NB4 (cell line): Measurements from ENCODE around the gene C16orf82.

Source experiments
- DNase-seq: peaks from one replicate; pipeline ENCODE4 v3.0.0; 2010; ENCODE audit warnings: low read depth
- H3K4me3 ChIP-seq: one replicate; pipeline ENCODE4 v1.5.1; 2011; ENCODE audit warnings: mild to moderate bottlenecking, low read depth, low read length, moderate library complexity
- MYC ChIP-seq: IDR thresholded peaks from 2 replicates; pipeline ENCODE4 v1.6.1; 2011; ENCODE audit warnings: low read depth, low read length
- POLR2A ChIP-seq: IDR thresholded peaks from 2 replicates; pipeline ENCODE4 v1.6.1; 2011; ENCODE audit warnings: mild to moderate bottlenecking; ENCODE audit not compliant: insufficient read length; ENCODE audit errors: extremely low read depth
- TF ChIP-seq, protein P1 (sequence below): IDR thresholded peaks from one replicate; pipeline ENCODE4 v1.5.1; 2012; ENCODE audit warnings: low read depth, low read length
- TF ChIP-seq, protein P2 (sequence below): IDR thresholded peaks from 2 replicates; pipeline ENCODE4 v1.6.1; 2011; ENCODE audit warnings: low read depth, low read length

The C16orf82 gene

DNA sequence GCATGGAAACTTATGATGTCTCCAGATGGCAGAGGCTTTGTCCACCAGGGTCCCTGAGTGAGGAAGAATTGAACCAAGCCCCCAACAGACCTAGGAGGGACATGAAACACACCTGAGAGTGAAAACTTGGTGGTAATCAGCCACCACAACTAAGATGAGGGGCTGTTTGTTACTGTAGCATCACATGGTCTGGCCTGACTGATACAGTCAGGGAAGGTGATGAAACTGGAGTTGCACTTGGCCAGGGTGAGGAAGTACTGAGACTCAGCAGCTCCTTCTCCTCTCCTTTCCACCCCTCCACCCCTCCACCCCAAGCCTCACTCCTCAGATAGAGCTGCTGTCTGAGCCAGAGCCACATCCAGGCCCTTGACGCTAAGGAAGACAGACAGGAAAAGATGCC lies 37.2 kb downstream of the C16orf82 start:
- H3K4me3 ChIP-seq: no peak overlapping the region
- no peak for TF ChIP-seq POLR2A
- TF ChIP-seq, protein P1, sequence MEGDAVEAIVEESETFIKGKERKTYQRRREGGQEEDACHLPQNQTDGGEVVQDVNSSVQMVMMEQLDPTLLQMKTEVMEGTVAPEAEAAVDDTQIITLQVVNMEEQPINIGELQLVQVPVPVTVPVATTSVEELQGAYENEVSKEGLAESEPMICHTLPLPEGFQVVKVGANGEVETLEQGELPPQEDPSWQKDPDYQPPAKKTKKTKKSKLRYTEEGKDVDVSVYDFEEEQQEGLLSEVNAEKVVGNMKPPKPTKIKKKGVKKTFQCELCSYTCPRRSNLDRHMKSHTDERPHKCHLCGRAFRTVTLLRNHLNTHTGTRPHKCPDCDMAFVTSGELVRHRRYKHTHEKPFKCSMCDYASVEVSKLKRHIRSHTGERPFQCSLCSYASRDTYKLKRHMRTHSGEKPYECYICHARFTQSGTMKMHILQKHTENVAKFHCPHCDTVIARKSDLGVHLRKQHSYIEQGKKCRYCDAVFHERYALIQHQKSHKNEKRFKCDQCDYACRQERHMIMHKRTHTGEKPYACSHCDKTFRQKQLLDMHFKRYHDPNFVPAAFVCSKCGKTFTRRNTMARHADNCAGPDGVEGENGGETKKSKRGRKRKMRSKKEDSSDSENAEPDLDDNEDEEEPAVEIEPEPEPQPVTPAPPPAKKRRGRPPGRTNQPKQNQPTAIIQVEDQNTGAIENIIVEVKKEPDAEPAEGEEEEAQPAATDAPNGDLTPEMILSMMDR: no peak
- TF ChIP-seq MYC: no peak
- TF ChIP-seq, protein P2, sequence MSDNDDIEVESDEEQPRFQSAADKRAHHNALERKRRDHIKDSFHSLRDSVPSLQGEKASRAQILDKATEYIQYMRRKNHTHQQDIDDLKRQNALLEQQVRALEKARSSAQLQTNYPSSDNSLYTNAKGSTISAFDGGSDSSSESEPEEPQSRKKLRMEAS: no peak
- no peak for DNase-seq

DNA sequence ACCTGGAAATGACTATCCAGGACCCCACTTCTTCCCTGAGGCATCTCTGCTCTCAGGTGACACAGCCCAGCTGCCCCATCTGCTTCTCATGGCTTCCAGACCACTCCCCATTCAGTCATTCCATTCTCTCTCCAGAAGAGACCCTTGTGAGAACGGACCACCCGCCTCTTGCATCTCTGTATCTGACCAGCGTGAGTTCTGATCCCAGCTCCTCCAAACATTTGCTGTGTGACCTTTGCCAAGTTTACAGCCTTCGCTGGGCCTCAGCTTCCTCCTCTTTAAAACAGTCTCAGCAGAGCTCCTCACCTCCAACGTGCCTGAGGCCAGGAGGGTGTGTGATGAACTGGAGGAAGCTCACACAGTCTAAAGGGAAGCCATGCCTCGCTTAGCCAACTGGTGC lies 39.6 kb downstream of the C16orf82 start:
- no peak overlapping the region for H3K4me3 ChIP-seq
- DNase-seq: no peak
- TF ChIP-seq, protein P1: no peak
- TF ChIP-seq, protein P2: no peak
- TF ChIP-seq POLR2A: no peak

DNA sequence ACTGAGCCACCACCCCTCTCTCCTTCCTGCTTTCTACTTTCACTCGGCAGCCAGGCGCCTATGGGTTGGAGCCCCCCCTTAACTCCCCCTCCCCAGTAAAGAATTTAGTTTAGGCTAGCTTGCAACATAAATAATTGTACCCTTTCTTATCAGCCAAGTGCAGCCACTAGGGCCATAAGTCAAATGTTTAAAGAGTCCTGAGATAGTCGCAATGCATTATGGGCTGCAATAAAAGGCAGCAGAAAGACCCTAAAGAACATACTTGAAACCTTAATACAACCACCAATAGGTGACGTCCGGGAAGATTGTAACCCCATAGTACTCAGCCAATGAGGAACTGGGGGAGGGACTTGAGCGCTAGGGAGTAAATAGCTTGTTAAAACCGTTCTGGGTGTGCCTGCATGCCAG lies 40.5 kb downstream of the C16orf82 start:
- DNase-seq: peak; percentile 33
- TF ChIP-seq POLR2A (no peak), MYC (no peak)
- TF ChIP-seq, protein P2: no peak
- TF ChIP-seq, protein P1: no peak
- H3K4me3 ChIP-seq: no peak overlapping the region

DNA sequence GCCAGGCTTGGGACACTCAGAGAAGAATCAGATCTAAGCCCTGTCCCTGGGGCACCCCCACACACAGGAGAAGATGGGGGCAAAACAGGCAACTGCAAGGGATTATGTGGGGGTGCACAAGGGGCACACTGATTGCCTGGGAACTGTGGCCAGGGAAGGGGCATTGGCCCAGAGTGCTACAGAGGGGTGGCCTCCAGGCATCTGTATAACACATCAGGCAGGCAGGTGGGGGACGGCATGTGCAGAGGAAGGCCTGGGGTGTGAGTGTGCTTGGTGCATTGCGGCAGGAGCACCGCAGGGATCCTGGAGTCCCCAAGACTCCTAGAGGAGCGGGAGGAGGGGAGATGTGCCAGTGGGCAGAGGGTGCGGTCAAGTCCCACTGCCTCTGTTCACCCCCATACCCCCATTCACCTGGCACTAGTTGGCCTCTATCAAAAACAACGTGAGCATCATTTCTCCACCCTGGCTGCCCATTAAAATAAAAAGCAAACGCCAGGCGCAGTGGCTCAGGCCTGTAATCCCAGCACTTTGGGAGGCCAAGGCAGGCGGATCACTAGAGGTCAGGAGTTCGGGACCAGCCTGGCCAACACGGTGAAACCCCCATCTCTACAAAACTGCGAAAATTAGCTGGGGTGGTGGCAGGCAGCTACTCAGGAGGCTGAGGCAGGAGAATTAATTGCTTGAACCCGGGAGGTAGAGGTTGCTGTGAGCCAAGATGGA lies 41.5 kb downstream of the C16orf82 start:
- no peak overlapping the region for H3K4me3 ChIP-seq
- TF ChIP-seq, protein P1: no peak
- TF ChIP-seq POLR2A (no peak), MYC (no peak)
- TF ChIP-seq, protein P2: no peak
- no peak for DNase-seq

DNA sequence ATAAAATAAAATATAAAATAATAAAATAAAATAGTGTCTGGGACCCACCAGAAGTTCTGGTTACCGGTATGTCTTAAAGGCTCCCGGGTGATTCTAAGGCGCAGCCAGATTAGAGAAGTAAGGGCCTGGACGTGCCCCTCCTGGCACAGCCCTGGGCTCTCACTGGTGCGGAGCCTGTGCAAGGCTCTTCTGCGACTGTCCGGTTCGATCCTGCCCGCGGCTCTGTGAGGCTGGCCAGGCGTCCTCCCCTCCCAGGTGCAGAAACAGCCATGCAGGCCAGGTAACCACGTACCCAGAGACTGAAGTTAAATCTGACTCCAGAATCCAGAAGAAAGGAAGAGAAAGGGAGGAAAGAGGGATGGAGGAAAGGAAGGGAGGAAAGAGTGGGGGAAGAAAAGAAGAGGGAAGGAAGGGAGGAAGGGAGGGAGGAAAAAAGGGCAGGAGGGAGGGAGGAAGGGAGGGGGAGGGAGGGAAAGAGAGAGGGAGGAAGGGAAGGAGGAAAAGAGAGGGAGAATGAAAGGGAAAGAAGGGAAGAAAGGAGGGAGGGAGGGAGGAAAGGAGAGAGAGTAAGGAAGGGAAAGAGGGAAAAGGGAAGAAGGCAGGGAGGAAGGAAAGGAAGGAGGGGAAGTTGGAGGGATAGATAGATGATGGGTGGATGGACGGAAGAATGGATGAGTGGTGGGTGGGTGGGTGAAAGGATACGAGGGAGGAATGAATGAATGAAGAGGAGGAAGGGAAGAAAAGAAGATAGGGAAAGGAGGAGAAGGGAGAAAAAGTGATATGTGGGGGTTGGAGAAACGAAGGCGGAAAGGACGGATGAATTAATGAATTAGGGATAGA lies 42.3 kb downstream of the C16orf82 start:
- DNase-seq: no peak
- TF ChIP-seq, protein P1: no peak
- TF ChIP-seq POLR2A: no peak
- TF ChIP-seq, protein P2: no peak
- TF ChIP-seq MYC: no peak
- no peak overlapping the region for H3K4me3 ChIP-seq
